ENCODE measurements around the gene PRIM1.

The PRIM1 gene

DNA sequence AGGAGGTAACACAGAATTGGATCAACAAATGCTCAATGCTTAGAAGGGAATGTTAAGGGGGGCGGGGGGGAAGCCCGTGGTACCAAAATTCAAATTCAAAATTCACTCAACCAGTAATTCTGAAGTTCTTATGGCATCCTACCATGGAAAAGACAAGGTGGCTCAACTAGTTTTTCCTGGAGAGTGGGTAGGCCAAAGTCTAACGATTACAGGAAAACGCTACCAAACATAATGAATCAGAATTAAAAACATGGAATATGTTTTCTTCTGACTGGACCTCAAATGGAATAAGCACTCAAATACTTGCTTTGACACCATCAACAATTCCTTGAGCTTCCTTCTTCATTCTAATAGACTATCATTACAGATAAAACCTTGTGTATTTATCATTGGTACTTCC, 29.3 kb downstream of the PRIM1 start (continued):
- TF ChIP-seq, protein P1, sequence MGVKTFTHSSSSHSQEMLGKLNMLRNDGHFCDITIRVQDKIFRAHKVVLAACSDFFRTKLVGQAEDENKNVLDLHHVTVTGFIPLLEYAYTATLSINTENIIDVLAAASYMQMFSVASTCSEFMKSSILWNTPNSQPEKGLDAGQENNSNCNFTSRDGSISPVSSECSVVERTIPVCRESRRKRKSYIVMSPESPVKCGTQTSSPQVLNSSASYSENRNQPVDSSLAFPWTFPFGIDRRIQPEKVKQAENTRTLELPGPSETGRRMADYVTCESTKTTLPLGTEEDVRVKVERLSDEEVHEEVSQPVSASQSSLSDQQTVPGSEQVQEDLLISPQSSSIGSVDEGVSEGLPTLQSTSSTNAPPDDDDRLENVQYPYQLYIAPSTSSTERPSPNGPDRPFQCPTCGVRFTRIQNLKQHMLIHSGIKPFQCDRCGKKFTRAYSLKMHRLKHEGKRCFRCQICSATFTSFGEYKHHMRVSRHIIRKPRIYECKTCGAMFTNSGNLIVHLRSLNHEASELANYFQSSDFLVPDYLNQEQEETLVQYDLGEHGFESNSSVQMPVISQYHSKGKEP (tag by site-specific recombination; IDR thresholded peaks at IDR 0.05) = no peak
- TF ChIP-seq MZF1 (tag by site-specific recombination; IDR thresholded peaks at IDR 0.05; ENCODE audit: borderline replicate concordance) (no peak), ZFP69B (tag by site-specific recombination; IDR thresholded peaks at IDR 0.05) (no peak)
- TF ChIP-seq, protein P2, sequence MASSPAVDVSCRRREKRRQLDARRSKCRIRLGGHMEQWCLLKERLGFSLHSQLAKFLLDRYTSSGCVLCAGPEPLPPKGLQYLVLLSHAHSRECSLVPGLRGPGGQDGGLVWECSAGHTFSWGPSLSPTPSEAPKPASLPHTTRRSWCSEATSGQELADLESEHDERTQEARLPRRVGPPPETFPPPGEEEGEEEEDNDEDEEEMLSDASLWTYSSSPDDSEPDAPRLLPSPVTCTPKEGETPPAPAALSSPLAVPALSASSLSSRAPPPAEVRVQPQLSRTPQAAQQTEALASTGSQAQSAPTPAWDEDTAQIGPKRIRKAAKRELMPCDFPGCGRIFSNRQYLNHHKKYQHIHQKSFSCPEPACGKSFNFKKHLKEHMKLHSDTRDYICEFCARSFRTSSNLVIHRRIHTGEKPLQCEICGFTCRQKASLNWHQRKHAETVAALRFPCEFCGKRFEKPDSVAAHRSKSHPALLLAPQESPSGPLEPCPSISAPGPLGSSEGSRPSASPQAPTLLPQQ (tag by site-specific recombination; IDR thresholded peaks at IDR 0.05) = no peak

DNA sequence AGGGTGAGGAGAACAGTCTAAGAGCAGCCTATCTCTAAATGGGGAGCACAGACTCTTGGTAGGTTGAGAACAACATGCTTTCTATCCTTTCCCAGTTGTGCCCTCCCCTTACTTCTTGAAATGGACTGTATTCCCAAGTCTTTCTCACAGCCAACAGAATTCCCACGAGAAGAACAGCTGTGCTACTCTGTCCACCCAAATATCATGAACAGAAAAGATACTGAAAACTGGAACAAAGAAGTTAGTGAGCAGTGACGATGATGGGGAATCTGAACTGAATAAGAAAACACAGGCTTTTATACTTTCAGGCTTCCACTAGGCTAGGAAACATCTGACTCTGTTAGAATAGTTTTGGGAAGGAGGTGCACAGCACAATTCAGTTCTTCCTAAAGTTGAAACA, 30.4 kb downstream of the PRIM1 start:
- H3K4me3 ChIP-seq (ENCODE audit: low read depth, low read length) = no peak overlapping the region
- no peaks in the 10 kb centered on the region for H3K9me3 ChIP-seq (ENCODE audit: control insufficient read depth, insufficient read depth, low read depth, low read length)
- peaks cover 10% of the 10 kb centered on the region; the same call in 1 of the 2 replicates for H3K4me1 ChIP-seq (ENCODE audit: control insufficient read depth, insufficient read depth, low read length)
- H3K36me3 ChIP-seq (ENCODE audit: control insufficient read depth in 2 of 2, insufficient read depth in 1 of 2, low read length in 2 of 2) = peaks cover 20 to 68% of the 10 kb centered on the region in 2 experiments; a peak in 2 of 3 replicates
- H3K27ac ChIP-seq (ENCODE audit: extremely low read depth, low read depth, low read length) = peak overlapping the region; percentile 4; the same call in 1 of the 2 replicates
- TF ChIP-seq ZNF174 (tag by site-specific recombination; IDR thresholded peaks at IDR 0.05) (no peak), ZNF169 (tag by site-specific recombination; IDR thresholded peaks at IDR 0.05) (no peak), OVOL3 (tag by site-specific recombination; IDR thresholded peaks at IDR 0.05) (no peak), ZNF768 (tag by site-specific recombination; IDR thresholded peaks at IDR 0.05) (no peak), ZNF664 (tag by site-specific recombination; IDR thresholded peaks at IDR 0.05) (no peak), ZNF747 (tag by site-specific recombination; IDR thresholded peaks at IDR 0.05) (no peak), ZNF501 (tag by site-specific recombination; IDR thresholded peaks at IDR 0.05) (no peak)
- TF ChIP-seq, protein P3, sequence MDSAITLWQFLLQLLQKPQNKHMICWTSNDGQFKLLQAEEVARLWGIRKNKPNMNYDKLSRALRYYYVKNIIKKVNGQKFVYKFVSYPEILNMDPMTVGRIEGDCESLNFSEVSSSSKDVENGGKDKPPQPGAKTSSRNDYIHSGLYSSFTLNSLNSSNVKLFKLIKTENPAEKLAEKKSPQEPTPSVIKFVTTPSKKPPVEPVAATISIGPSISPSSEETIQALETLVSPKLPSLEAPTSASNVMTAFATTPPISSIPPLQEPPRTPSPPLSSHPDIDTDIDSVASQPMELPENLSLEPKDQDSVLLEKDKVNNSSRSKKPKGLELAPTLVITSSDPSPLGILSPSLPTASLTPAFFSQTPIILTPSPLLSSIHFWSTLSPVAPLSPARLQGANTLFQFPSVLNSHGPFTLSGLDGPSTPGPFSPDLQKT (IDR thresholded peaks at IDR 0.05; ENCODE audit: borderline replicate concordance, low read depth, low read length) = no peak
- TF ChIP-seq, protein P4, sequence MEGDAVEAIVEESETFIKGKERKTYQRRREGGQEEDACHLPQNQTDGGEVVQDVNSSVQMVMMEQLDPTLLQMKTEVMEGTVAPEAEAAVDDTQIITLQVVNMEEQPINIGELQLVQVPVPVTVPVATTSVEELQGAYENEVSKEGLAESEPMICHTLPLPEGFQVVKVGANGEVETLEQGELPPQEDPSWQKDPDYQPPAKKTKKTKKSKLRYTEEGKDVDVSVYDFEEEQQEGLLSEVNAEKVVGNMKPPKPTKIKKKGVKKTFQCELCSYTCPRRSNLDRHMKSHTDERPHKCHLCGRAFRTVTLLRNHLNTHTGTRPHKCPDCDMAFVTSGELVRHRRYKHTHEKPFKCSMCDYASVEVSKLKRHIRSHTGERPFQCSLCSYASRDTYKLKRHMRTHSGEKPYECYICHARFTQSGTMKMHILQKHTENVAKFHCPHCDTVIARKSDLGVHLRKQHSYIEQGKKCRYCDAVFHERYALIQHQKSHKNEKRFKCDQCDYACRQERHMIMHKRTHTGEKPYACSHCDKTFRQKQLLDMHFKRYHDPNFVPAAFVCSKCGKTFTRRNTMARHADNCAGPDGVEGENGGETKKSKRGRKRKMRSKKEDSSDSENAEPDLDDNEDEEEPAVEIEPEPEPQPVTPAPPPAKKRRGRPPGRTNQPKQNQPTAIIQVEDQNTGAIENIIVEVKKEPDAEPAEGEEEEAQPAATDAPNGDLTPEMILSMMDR (tag by site-specific recombination; IDR thresholded peaks at IDR 0.05) = no peak
- TF ChIP-seq, protein P5, sequence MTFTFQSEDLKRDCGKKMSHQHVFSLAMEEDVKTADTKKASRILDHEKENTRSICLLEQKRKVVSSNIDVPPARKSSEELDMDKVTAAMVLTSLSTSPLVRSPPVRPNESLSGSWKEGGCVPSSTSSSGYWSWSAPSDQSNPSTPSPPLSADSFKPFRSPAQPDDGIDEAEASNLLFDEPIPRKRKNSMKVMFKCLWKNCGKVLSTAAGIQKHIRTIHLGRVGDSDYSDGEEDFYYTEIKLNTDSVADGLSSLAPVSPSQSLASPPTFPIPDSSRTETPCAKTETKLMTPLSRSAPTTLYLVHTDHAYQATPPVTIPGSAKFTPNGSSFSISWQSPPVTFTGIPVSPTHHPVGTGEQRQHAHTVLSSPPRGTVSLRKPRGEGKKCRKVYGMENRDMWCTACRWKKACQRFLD (tag by site-specific recombination; IDR thresholded peaks at IDR 0.05) = no peak
- TF ChIP-seq, protein P6, sequence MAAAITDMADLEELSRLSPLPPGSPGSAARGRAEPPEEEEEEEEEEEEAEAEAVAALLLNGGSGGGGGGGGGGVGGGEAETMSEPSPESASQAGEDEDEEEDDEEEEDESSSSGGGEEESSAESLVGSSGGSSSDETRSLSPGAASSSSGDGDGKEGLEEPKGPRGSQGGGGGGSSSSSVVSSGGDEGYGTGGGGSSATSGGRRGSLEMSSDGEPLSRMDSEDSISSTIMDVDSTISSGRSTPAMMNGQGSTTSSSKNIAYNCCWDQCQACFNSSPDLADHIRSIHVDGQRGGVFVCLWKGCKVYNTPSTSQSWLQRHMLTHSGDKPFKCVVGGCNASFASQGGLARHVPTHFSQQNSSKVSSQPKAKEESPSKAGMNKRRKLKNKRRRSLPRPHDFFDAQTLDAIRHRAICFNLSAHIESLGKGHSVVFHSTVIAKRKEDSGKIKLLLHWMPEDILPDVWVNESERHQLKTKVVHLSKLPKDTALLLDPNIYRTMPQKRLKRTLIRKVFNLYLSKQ (tag by site-specific recombination; IDR thresholded peaks at IDR 0.05; ENCODE audit: borderline replicate concordance) = no peak
- CTCF ChIA-PET = interaction anchor here (1.0 to 1.9 kb wide), 2 partner anchors 86 to 280 kb away, joined by 3 to 8 read pairs; no protein-coding TSS in a partner anchor
- POLR2A ChIA-PET = interaction anchor here (1.0 to 7.1 kb wide), 4 partner anchors 11 to 85 kb away, joined by 3 to 53 read pairs (median 4); partner anchors contain the start of gene PTGES3
